Hematopoietic multipotent progenitor cell treated with erythropoietin and hydrocortisone succinate and interleukin-3 and kit ligand, for 17 days (in vitro differentiated cells): ENCODE results near the gene YES1.
"Not testable (repeated sequence)": the region's sequence is repeated elsewhere in the genome, so short reads cannot be mapped to it uniquely, and the experiment has no call there.

Experiments
- DNase-seq: peaks from one replicate; pipeline ENCODE4 v3.0.0-alpha.2; 2015; ENCODE audit warnings: low spot score

The YES1 gene

DNA sequence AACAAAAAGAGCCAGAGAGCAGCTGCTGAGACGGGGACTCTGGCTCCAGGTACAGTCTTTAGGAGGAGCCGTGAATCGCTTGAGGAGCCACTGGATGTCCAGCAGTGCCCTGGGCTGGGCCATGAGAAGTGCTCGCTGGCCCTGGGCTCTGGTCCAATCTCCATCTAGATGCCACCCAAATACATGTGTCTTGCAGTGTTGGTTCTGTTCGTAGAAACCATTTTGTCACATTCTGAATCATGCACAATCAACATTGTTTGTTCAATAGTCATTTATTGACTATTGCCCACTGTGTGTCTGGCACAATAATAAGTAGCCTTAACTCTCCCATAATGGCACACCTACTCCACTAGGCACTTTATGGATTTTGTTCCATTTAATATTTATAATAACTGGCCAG is 128.5 kb downstream of the YES1 start:
- DNase-seq = no peak

DNA sequence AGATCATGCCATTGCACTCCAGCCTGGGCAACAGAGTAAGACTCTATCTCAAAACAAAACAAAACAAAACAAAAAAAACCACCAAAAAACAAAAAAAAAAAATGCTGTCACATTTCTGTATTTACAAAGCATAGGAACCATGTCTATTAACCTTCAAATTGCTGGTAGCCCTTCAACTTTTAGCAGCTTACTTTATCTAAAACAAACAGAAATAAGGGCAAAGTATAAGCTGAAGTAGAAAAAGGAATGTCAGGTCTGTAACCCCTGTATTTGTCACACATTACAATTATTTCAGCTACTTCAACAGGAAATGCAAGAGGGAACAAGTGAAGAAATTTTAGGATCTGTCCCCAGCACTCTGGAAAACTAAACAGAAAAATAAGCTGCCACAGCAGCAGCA is 129.2 kb downstream of the YES1 start:
- no peak for DNase-seq

DNA sequence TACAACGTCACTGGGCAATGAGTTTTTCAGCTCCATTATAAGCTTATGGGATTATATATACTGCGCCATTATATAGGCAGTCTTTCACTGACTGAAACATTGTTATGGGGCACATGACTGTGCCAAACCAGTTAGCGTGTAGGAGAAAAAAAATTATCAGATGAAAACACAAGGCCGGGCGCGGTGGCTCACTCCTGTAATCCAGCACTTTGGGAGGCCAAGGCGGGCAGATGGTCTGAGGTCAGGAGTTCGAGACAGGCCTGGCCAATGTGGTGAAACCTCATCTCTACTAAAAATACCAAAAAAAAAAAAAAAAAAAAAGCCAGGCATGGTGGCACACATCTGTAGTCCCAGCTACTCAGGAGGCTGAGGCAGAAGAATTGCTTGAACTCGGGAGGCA is 129.6 kb downstream of the YES1 start:
- not testable (repeated sequence) for DNase-seq

DNA sequence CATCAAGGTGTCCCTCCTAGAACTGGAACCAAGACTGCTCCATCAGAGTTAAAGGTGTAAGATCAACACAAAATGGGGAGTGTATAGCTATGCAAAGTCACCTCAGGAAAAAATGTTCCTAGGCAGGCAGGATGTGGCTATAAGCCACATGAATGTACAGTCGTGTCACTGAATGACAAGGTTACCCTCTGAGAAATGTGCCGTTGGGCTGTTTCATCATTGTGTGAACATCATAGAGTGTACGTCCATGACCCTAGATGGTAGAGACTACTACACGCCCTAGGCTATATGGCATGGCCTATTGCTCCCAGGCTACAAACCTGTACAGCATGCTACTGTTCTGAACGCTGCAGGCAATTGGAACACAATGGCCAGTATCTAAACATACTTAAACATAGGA is 130.1 kb downstream of the YES1 start:
- DNase-seq = no peak

DNA sequence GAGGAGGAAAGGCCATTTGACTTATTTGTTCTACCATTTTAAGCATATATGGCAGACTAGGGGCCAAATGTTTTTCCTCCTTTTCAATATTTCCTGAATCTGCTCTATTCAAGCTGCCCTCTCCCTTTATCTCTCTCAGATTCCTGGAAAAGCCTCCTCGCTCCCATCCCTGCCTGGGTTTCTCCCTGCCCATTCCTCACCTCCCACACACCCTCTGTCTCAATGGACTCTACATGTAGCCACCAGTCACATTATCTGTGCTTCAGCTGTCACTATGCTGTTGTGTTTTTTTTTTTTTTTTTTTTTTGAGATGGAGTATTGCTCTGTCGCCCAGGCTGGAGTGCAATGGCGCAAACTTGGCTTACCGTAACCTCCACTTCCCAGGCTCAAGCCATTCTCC is 131.7 kb downstream of the YES1 start:
- DNase-seq = no peak

DNA sequence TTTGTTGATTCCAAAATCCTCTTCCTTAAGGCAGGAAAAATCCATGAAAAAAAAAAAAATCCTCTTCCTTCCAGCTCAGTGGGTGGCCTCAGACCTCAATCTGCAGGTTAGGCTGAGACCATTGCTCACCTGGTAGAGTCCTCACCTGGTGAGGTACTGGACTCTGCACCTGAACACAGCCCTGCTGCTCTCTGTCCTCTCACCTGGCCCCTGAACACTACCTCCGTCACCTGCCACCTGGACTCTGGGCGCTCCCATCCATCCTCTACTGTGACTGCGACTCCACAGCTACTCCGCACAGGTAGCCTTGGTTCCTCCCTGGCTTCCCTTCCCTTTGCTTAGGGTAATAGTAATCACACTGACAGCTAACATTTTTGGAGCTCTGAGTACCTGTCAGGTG is 132.5 kb downstream of the YES1 start:
- no peak for DNase-seq

DNA sequence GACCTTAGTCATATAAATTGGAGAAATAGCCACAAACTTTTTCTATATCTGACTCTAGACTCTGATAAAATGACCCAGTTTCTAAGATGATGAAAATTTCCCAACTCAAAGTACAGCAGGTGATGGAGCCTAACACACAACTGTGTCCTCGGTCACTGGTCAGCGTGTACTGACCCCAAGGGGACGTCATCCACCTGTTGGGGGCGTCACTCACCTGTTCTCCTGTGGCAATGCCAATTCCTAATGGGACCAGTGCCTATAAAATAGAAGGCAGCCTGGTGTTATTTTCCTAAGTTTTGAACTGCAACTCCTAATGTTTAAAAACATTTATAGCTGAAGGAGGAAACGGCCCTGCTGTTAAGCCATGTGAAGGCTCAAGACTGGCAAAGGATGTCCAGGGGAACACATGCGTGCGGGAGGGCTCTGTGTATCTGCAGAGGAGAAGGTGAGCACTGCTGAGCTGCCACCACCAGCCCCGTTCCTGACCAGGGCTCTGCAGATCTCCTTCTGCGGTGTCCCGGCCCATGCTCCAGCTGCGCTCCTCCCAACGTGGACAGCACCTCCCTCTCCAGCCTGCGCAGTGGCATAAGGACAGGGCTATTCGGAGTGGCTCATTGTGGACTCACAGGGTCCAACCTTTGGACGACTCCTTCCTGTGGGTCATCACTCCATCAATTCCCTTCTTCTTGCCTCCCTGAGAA is 133.4 kb downstream of the YES1 start:
- DNase-seq = no peak

DNA sequence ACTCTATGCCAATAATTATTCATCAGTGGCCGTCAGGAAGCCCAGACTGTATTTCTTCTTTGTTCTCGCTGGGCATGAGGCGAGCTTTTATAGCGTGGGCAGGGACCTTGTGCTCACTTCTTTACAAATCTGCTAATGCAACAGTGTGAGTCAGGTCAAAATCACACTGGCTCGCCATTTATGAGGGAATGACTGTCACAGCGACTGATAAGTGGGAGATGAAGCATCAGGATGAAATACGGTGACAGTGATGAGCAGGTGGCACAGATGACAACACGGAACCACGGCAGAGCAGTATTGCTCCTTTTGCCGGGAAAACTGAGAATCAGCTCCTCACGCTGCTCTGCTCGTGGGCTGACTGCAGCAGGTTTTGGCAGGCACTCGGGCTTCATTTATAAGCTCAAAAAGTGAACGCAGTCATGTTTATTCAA is 134.1 kb downstream of the YES1 start:
- DNase-seq = no peak

DNA sequence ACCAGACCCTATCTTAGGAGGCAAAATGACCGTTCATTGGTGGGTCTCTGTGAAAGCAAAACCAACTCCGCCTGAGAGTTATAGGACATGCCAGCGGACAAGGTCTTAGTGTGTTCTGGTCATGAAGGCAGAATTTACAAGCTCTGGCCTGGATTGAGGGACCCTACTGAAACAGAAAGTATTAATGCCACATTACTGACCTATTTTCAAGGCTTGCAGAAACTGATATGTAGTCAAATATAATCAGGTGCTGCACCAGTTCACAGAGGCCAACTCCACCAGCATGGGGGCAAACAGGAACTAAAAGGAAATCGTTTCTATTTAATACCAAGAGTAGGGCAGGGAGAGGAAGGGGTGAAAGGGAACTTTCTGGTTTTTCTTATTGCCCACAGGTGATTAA is 134.9 kb downstream of the YES1 start:
- DNase-seq = no peak

DNA sequence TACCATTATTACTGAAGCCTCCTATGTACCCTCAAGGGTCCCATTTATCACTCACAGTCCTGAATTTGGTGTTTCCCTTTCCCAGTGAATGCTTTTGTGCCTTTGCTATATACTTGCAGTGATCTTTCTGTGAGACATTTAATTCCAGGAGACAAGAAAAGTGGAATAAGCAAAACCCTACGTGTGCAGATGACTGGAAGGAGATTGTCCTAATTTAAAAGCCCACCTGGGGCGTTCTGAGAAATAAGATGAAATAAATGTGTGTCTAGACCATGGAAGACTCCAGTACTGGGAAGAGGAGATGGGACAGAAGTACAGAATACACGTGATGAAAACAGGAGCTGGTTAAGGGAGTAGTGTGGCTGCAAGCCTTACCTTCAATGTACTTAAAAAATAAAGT is 135.3 kb downstream of the YES1 start:
- DNase-seq = no peak

DNA sequence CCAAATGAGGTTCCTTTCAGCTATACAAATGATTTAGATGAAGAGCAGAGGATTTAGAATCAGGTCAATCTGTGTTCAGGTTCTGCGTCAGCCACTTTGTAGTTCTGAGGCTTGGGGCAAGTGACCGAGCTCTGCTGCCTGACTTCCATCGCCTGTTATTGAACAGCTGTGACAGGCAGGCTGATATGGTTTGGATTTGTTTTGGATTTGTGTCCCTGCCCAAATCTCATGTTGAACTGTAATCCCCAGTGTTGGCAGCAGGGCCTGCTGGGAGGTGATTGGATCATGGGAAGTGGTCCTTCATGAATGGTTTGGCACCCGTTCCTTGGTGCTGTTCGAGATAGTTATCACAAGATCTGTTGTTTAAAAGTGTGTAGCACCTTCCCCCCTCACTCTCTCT is 136.0 kb downstream of the YES1 start:
- DNase-seq = no peak

DNA sequence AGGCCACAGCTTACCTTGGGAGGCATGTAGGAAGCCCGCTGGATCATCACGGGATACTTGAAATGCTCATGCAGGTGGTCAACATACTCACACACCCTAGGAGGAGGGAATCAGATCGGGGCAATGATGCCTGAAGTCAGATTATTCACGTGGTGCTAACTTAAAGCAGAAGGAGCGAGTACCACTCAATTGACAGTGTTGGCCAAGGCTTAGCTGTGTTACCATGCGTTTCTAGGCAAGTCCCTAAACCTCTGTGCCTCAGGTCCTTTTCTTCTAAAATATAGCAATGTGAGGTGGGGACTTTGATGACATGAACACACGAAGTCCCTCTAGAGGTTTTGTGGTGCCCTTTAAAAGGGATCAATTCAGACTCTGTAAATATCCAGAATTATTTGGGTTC is 136.7 kb downstream of the YES1 start:
- DNase-seq = no peak

DNA sequence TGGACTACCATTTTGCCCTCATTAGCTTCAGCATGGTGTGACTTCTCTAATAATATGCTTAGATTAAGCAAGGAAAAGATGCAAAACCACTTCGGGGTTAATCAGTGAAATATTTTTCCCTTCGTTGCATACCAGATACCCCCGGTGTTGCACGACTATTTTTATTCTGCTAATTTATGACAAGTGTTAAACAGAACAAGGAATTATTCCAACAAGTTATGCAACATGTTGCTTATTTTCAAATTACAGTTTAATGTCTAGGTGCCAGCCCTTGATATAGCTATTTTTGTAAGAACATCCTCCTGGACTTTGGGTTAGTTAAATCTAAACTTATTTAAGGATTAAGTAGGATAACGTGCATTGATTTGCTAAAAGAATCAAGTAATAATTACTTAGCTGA is 138.3 kb downstream of the YES1 start:
- no peak for DNase-seq

DNA sequence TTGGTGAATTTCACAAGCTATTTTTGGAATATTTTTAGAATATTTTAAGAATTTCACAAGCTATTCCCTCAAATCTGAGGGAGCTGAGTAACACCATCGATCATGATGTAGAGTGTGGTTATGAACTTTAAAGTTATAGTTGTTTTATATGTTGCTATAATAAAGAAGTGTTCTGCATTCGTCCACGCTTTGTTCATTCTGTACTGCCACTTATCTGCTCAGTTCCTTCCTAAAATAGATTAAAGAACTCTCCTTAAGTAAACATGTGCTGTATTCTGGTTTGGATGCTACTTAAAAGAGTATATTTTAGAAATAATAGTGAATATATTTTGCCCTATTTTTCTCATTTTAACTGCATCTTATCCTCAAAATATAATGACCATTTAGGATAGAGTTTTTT is 138.7 kb downstream of the YES1 start:
- no peak for DNase-seq
